Astrocyte (in vitro differentiated cells and primary cell): ENCODE measurements around the gene SLC38A10. TPM values are rescaled to one million over a fixed set of nuclear protein-coding genes. Genes with fewer than 3 reads are reported as not detected.

Experiments used
- DNase-seq: peaks from one replicate; pipeline ENCODE4 v3.0.0-alpha.2; 2010; ENCODE audit warnings: low read depth
- FAIRE-seq: peaks from 2 replicates; lab custom pipeline; 2011; peaks lifted over from hg19 to GRCh38; lab: Jason Lieb, UNC
- H2AFZ ChIP-seq: 2 replicates; pipeline ENCODE4 v1.6.0; 2012; ENCODE audit warnings: low read depth, low read length, inconsistent platforms
- H3K27ac ChIP-seq: 2 replicates; pipeline ENCODE4 v1.5.1; 2011; ENCODE audit warnings: low read depth, low read length, inconsistent platforms
- H3K27me3 ChIP-seq: 2 replicates; pipeline ENCODE4 v1.6.0; 2011; ENCODE audit warnings: low read length, inconsistent platforms; ENCODE audit not compliant: insufficient read depth
- H3K36me3 ChIP-seq: 2 replicates; pipeline ENCODE4 v1.5.1; 2011; ENCODE audit warnings: low read length, inconsistent platforms; ENCODE audit not compliant: insufficient read depth
- H3K4me1 ChIP-seq: 2 replicates; pipeline ENCODE4 v1.5.1; 2011; ENCODE audit warnings: low read length, inconsistent platforms; ENCODE audit not compliant: insufficient read depth
- H3K4me2 ChIP-seq: 2 replicates; pipeline ENCODE4 v1.6.0; 2012; ENCODE audit warnings: low read length, inconsistent platforms
- H3K4me3 ChIP-seq: 2 replicates; pipeline ENCODE4 v1.5.1; 2011; ENCODE audit warnings: low read depth, mild to moderate bottlenecking, low read length, inconsistent platforms; ENCODE audit not compliant: insufficient read depth
- H3K79me2 ChIP-seq: 2 replicates; pipeline ENCODE4 v1.6.0; 2012; ENCODE audit warnings: mild to moderate bottlenecking, low read length, inconsistent platforms; ENCODE audit not compliant: insufficient read depth
- H3K9ac ChIP-seq: 2 replicates; pipeline ENCODE4 v1.6.0; 2012; ENCODE audit warnings: mild to moderate bottlenecking, low read length, inconsistent platforms
- H3K9me3 ChIP-seq: 2 replicates; pipeline ENCODE4 v1.5.1; 2012; ENCODE audit warnings: low read depth, mild to moderate bottlenecking, low read length, inconsistent platforms; ENCODE audit not compliant: insufficient read depth
- H4K20me1 ChIP-seq: 2 replicates; pipeline ENCODE4 v1.6.0; 2012; ENCODE audit warnings: low read length, inconsistent platforms; ENCODE audit not compliant: insufficient read depth
- H3K27ac Mint-ChIP-seq: one replicate; pipeline ENCODE4 v1.8.0; 2021; ENCODE audit warnings: mild to moderate bottlenecking, mixed read lengths; ENCODE audit not compliant: unreplicated experiment
- H3K27me3 Mint-ChIP-seq: one replicate; pipeline ENCODE4 v1.8.0; 2021; ENCODE audit warnings: low read depth, mixed read lengths; ENCODE audit not compliant: unreplicated experiment
- H3K36me3 Mint-ChIP-seq: one replicate; pipeline ENCODE4 v1.8.0; 2021; ENCODE audit warnings: low read depth, mixed read lengths; ENCODE audit not compliant: unreplicated experiment
- H3K4me1 Mint-ChIP-seq: one replicate; pipeline ENCODE4 v1.8.0; 2021; ENCODE audit warnings: low read depth, mixed read lengths; ENCODE audit not compliant: unreplicated experiment
- H3K4me3 Mint-ChIP-seq: one replicate; pipeline ENCODE4 v1.8.0; 2021; ENCODE audit warnings: mild to moderate bottlenecking, moderate library complexity, mixed read lengths; ENCODE audit not compliant: unreplicated experiment
- H3K9me3 Mint-ChIP-seq: one replicate; pipeline ENCODE4 v1.8.0; 2021; ENCODE audit warnings: mild to moderate bottlenecking, mixed read lengths; ENCODE audit not compliant: unreplicated experiment
- CTCF ChIP-seq: IDR thresholded peaks from 2 replicates; pipeline ENCODE4 v1.5.1; 2011; ENCODE audit warnings: low read depth, mild to moderate bottlenecking, inconsistent platforms, low read length, moderate library complexity; ENCODE audit not compliant: insufficient read depth
- EZH2 ChIP-seq: IDR thresholded peaks from 2 replicates; pipeline ENCODE4 v1.6.1; 2012; ENCODE audit warnings: mild to moderate bottlenecking, low read length, inconsistent platforms; ENCODE audit not compliant: insufficient read depth
- total RNA-seq: library from RNA; stranded (reverse); gene quantifications from 2 replicates; pipeline ENCODE4 v1.2.1, GENCODE V29; 2021

Gene SLC38A10
- total RNA-seq, 1 donor from 2014 or later: 71.4 TPM

- no peaks in the 10 kb centered on the region for H3K36me3 ChIP-seq
- H3K27me3 Mint-ChIP-seq: peaks cover 13% of the 10 kb centered on the region
- TF ChIP-seq EZH2 (no peak), CTCF (no peak)
- DNase-seq (no peak), FAIRE-seq (no peak)
- H3K79me2 ChIP-seq: no peaks in the 10 kb centered on the region
- H3K4me1 ChIP-seq: peaks cover under 1% of the 10 kb centered on the region
- no peak overlapping the region for H3K4me2 ChIP-seq
- no peaks in the 10 kb centered on the region for H3K4me1 Mint-ChIP-seq
- H3K9me3 ChIP-seq: no peaks in the 10 kb centered on the region
- no peak overlapping the region for H3K27ac ChIP-seq
- H3K4me3 Mint-ChIP-seq: no peak overlapping the region
- no peaks in the 10 kb centered on the region for H4K20me1 ChIP-seq
- no peak overlapping the region for H3K4me3 ChIP-seq
- no peak overlapping the region for H2AFZ ChIP-seq
- no peak overlapping the region for H3K9ac ChIP-seq
- H3K36me3 Mint-ChIP-seq: no peaks in the 10 kb centered on the region
- H3K27me3 ChIP-seq: peaks cover 4% of the 10 kb centered on the region
- H3K9me3 Mint-ChIP-seq: no peaks in the 10 kb centered on the region
- H3K27ac Mint-ChIP-seq: no peak overlapping the region
Observed at GRCh38 chr17:81323411-81323868, 28.3 kb upstream of the SLC38A10 start.

GRCh38 chr17:81323083-81323369, 27.9 kb upstream of the SLC38A10 start:
- no peak overlapping the region for H2AFZ ChIP-seq
- Mint-ChIP-seq H3K4me1 (no peaks in the 10 kb centered on the region), H3K27ac (no peak overlapping the region), H3K4me3 (no peak overlapping the region), H3K27me3 (peaks cover 17% of the 10 kb centered on the region), H3K9me3 (no peaks in the 10 kb centered on the region), H3K36me3 (no peaks in the 10 kb centered on the region)
- no peaks in the 10 kb centered on the region for H3K79me2 ChIP-seq
- H3K9ac ChIP-seq: no peak overlapping the region
- H3K4me3 ChIP-seq: no peak overlapping the region
- DNase-seq (no peak), FAIRE-seq (no peak)
- no peaks in the 10 kb centered on the region for H3K36me3 ChIP-seq
- H3K9me3 ChIP-seq: no peaks in the 10 kb centered on the region
- no peaks in the 10 kb centered on the region for H4K20me1 ChIP-seq
- TF ChIP-seq EZH2: no peak
- no peak for TF ChIP-seq CTCF
- no peaks in the 10 kb centered on the region for H3K4me1 ChIP-seq
- H3K27me3 ChIP-seq: peaks cover 4% of the 10 kb centered on the region
- no peak overlapping the region for H3K27ac ChIP-seq
- no peak overlapping the region for H3K4me2 ChIP-seq

- no peaks in the 10 kb centered on the region for H3K9me3 ChIP-seq
- H2AFZ ChIP-seq: no peak overlapping the region
- no peak overlapping the region for H3K4me3 ChIP-seq
- H4K20me1 ChIP-seq: no peaks in the 10 kb centered on the region
- DNase-seq (no peak), FAIRE-seq (no peak)
- H3K79me2 ChIP-seq: no peaks in the 10 kb centered on the region
- Mint-ChIP-seq H3K9me3 (no peaks in the 10 kb centered on the region), H3K27me3 (peaks cover 17% of the 10 kb centered on the region), H3K4me1 (no peaks in the 10 kb centered on the region), H3K27ac (no peak overlapping the region), H3K4me3 (no peak overlapping the region), H3K36me3 (no peaks in the 10 kb centered on the region)
- H3K27ac ChIP-seq: no peak overlapping the region
- H3K9ac ChIP-seq: no peak overlapping the region
- no peak overlapping the region for H3K4me2 ChIP-seq
- H3K27me3 ChIP-seq: peaks cover 4% of the 10 kb centered on the region
- H3K36me3 ChIP-seq: no peaks in the 10 kb centered on the region
- no peak for TF ChIP-seq CTCF
- TF ChIP-seq EZH2: no peak
- no peaks in the 10 kb centered on the region for H3K4me1 ChIP-seq
Observed at GRCh38 chr17:81322271-81323082, 27.4 kb upstream of the SLC38A10 start.
